ENCODE results near the gene GLYATL1.

GLYATL1 gene

GRCh38 chr11:58949184-58949583 lies 9.9 kb downstream of the GLYATL1 start:
- TF ChIP-seq CTCF (IDR thresholded peaks at IDR 0.05; ENCODE audit: low read depth, low read length): no peak
- in situ Hi-C loops (cut with HindIII; ENCODE audit: low sequenced_read_pairs): no loop called here
- no peak overlapping the region for H3K4me3 ChIP-seq (ENCODE audit: low read depth, low read length)
- no peak for DNase-seq (ENCODE audit: low read depth, low spot score)

GRCh38 chr11:58957922-58958321 lies 18.6 kb downstream of the GLYATL1 start:
- TF ChIP-seq CTCF (IDR thresholded peaks at IDR 0.05; ENCODE audit: low read depth, low read length): no peak
- DNase-seq (ENCODE audit: low read depth, low spot score): no peak
- in situ Hi-C loops (cut with HindIII; ENCODE audit: low sequenced_read_pairs): no loop called here
- H3K4me3 ChIP-seq (ENCODE audit: low read depth, low read length): no peak overlapping the region

- H3K4me3 ChIP-seq (ENCODE audit: low read depth, low read length): no peak overlapping the region
- TF ChIP-seq CTCF (IDR thresholded peaks at IDR 0.05; ENCODE audit: low read depth, low read length): peak; percentile 37
- in situ Hi-C loops (cut with HindIII; ENCODE audit: low sequenced_read_pairs): no loop called here
- no peak for DNase-seq (ENCODE audit: low read depth, low spot score)
These were observed 19.2 kb downstream of the GLYATL1 start for GRCh38 chr11:58958500-58958899.

GRCh38 chr11:58963551-58964104 lies 24.3 kb downstream of the GLYATL1 start:
- in situ Hi-C loops (cut with HindIII; ENCODE audit: low sequenced_read_pairs): no loop called here
- peak overlapping the region; percentile 16 for H3K4me3 ChIP-seq (ENCODE audit: low read depth, low read length)
- peak; percentile 50 for TF ChIP-seq CTCF (IDR thresholded peaks at IDR 0.05; ENCODE audit: low read depth, low read length)
- peak; percentile 69 for DNase-seq (ENCODE audit: low read depth, low spot score)

GRCh38 chr11:58965246-58965985 lies 26.1 kb downstream of the GLYATL1 start:
- no peak for DNase-seq (ENCODE audit: low read depth, low spot score)

GRCh38 chr11:58968251-58968711 lies 29.0 kb downstream of the GLYATL1 start:
- H3K4me3 ChIP-seq (ENCODE audit: low read depth, low read length): no peak overlapping the region
- in situ Hi-C loops (cut with HindIII; ENCODE audit: low sequenced_read_pairs): no loop called here
- no peak for DNase-seq (ENCODE audit: low read depth, low spot score)
- TF ChIP-seq CTCF (IDR thresholded peaks at IDR 0.05; ENCODE audit: low read depth, low read length): no peak

More at GRCh38 chr11:58965246-58965985, 26.1 kb downstream of the GLYATL1 start:
- H3K4me3 ChIP-seq (ENCODE audit: low read depth, low read length): no peak overlapping the region
- no peak for TF ChIP-seq CTCF (IDR thresholded peaks at IDR 0.05; ENCODE audit: low read depth, low read length)
- in situ Hi-C loops (cut with HindIII; ENCODE audit: low sequenced_read_pairs): no loop called here
